ENCODE data around the gene AJAP1. TPM values are rescaled to one million over a fixed set of nuclear protein-coding genes. Genes with fewer than 3 reads are reported as not detected.

AJAP1 gene
- total and polyA plus RNA-seq, 2 experiments from 2014 or later: not detected

DNA sequence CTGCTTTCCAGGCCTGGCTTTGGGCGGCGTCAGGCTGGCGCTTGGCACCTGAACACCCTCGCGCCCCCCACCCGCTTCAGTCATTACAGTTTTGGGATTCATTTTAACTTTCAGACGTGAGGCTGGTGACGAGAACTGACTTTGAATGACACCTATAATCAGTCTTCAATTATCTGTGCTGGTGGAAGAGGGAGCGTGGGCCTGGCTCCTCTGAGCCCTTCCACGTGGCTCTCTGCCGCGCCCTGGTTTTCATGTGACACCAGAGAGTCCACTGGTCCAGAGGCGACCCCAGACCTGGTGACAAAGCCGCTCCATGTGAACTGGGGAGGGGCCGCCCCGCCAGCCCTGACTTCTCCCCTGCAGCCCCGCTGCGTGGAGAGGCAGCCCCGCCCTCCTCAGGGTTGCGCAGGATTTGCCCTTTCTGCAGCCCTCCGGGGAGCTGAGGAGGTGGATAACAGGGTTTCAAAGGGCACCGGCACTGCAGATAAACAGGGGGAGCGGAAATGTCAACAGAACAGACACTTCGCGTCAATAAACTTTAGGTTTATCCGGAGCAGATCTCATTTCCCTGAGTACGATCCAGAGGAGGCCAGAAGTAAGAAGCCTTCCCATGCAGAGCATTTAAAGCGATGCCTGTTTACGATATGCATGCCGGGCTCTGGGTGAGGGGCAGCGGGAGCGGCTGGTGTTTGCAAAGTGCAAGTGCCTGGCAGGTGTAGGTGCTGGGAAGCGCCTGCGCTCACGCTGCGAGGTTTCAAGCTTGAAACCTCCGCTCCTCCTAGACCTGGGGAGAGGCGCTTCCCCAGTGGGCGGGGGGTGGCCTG, 56.4 kb downstream of the AJAP1 start (continued):
- TF ChIP-seq ZNF462 (CRISPR knock-in tag; IDR thresholded peaks at IDR 0.05) (no peak), CTCF (conservative IDR thresholded peaks at IDR 0.05; ENCODE audit: low read depth in 2 of 2) (no peak), POLR2AphosphoS5 (IDR thresholded peaks at IDR 0.05; ENCODE audit: low read depth) (no peak)

- no peaks in the 10 kb centered on the region for H3F3A ChIP-seq (replicated peaks; ENCODE audit: low read depth)
- Mint-ChIP-seq H3K27me3 (ENCODE audit: insufficient read depth, low read depth, poor library complexity) (peaks cover 32% of the 10 kb centered on the region), H3K36me3 (ENCODE audit: low read depth) (peaks cover 25% of the 10 kb centered on the region), H3K27ac (no peak overlapping the region), H3K4me3 (peak overlapping the region; percentile 71), H3K9me3 (peaks cover 13% of the 10 kb centered on the region; the same call in 2 of the 3 replicates), H3K4me1 (peaks cover 42% of the 10 kb centered on the region)
- H3K27me3 ChIP-seq (ENCODE audit: insufficient read depth): no peaks in the 10 kb centered on the region
- H3K79me2 ChIP-seq (replicated peaks; ENCODE audit: insufficient read depth): no peaks in the 10 kb centered on the region
- no peak overlapping the region for H3K4me3 ChIP-seq
- DNase-seq (ENCODE audit: low spot score) (no peak), ATAC-seq (peak; percentile 64)
- H4K20me1 ChIP-seq (replicated peaks; ENCODE audit: insufficient read depth): no peaks in the 10 kb centered on the region
- H3K9me2 ChIP-seq (ENCODE audit: insufficient read depth): no peaks in the 10 kb centered on the region
- no peaks in the 10 kb centered on the region for H3K4me1 ChIP-seq (ENCODE audit: insufficient read depth)
- no peak overlapping the region for H2AFZ ChIP-seq
- H3K27ac ChIP-seq (ENCODE audit: low read depth): no peak overlapping the region
- H3K4me2 ChIP-seq: no peak overlapping the region
- H3K36me3 ChIP-seq (ENCODE audit: insufficient read depth): no peaks in the 10 kb centered on the region
- no peak for TF ChIP-seq NANOG (IDR thresholded peaks at IDR 0.05; ENCODE audit: borderline replicate concordance)
- no peak for TF ChIP-seq ZNF462 (CRISPR knock-in tag; IDR thresholded peaks at IDR 0.05)
Observed at GRCh38 chr1:4711416-4712275, 57.2 kb downstream of the AJAP1 start.

All from GM23338 (cell line).